Femur (tissue), 1 donor: Measurements from ENCODE around the gene WWC2.
"Not testable (repeated sequence)": the region's sequence is repeated elsewhere in the genome, so short reads cannot be mapped to it uniquely, and the experiment has no call there.

Experiments
- DNase-seq: peaks from one replicate; pipeline ENCODE4 v3.0.0-alpha.2; 2017

The WWC2 gene

DNA sequence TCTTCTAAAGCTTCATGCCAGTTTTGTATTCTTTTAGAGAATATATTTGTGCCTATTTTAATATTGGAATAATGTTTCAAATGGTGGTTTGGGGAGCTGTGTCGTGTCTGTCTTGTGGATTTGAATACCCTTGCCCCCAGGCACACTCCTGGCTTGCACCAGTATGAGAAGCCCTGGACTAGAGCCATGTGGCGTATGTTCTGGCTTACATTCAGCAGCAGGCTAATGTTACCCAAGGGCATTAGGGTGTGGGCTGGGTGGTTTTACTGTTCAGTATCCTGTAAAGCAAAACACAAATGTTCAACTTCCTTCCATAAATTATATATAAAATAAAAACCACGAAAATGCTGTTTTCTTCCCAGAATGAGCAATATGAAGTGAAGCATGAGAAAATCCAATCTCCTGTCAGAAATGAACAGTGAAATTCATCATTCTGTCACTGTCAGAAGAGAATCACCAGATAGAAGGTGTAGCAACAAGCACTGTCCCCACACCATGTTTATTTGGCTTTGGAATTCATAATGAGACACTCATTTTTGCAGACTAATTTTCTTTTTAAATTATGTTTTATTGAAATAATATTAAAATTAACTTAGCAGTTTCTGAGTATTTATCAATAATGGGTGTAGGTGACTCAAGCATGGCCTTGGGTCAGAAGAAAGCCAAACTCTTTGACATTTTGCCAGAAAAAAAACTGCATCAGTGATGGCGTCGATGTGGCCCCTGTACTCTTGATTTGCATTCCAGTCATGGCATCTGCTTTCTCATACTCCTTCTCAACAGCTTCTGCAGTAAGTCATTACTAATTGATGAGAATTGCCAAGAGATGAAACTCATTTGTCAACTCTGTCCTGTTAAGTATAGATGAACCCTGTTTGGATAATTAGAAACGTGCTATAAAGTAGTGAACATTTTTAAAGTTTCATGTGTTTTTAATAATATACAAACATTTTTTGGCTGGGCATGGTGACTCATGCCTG is 43.8 kb downstream of the WWC2 start:
- peak; percentile 79 for DNase-seq

- DNase-seq, result no peak
These were observed 45.7 kb downstream of the WWC2 start for GRCh38 chr4:183144787-183145186.

- no peak for DNase-seq
These were observed 46.7 kb downstream of the WWC2 start for GRCh38 chr4:183145773-183146172.

DNA sequence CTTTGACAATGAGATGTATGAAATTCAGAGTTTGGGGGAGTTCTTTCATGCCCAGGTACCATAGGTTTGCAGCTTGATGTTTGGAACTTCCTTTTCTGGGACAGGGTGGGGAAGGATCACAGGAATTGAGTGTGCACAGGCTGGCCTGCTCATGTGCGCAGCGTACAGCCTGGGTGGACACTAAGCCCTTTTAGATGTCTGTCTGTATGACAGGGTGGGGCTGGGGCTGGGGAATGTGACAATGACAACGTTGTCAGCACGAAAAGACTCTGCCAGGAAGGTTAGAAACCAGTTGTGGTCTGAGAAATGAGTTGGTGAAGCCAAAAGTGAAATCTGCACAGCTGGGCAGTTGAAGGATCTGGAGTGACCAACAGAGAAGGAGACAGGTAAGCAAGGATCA is 47.4 kb downstream of the WWC2 start:
- DNase-seq, result no peak

GRCh38 chr4:183147196-183147595 is 48.1 kb downstream of the WWC2 start:
- DNase-seq, result no peak

DNA sequence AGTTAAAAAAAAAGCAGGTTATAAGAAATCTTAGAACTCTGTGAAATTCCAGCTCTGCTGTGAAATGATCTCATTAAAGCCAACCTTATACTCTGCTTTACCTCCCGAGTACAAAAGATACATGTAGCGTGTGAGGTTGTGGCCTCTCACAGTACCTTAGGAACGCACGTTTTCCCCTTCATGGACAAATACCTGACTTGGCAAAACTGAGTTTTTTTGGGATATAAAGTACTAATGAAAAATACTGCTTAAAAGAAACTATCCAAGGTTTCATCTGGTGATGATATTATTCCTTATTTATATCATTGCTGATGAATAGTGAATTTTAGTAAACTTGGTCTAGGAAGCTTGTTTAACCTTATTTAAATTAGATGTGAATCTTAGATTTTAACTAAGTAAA is 48.9 kb downstream of the WWC2 start:
- no peak for DNase-seq

GRCh38 chr4:183149616-183150539 is 50.8 kb downstream of the WWC2 start:
- DNase-seq, result no peak

DNA sequence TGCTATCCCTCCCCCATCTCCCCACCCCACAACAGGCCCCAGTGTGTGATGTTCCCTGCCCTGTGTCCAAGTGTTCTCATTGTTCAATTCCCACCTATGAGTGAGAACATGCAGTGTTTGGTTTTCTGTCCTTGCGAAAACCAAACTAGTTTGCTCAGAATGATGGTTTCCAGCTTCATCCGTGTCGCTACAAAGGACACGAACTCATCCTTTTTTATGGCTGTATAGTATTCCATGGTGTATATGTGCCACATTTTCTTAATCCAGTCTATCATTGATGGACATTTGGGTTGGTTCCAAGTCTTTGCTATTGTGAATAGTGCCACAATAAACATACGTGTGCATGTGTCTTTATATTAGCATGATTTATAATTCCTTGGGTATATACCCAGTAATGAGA is 51.6 kb downstream of the WWC2 start:
- DNase-seq, result not testable (repeated sequence)

DNA sequence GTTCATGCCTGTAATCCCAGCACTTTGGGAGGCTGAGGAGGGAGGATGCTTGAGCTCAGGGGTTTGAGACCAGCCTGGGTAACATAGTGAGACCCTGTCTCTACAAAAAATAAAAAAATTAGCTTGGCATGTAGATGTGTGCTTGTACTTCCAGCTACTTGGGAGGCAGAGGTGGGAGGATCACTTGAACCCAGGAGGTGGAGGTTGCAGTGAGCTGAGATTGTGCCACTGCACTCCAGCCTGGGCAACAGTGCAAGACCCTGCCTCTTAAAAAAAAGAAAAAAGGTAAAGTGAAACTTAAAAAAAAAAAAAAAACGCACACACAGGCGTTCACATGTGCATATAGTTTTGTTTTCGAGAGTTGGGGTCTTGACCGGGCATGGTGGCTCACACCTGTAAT is 53.2 kb downstream of the WWC2 start:
- not testable (repeated sequence) for DNase-seq

DNA sequence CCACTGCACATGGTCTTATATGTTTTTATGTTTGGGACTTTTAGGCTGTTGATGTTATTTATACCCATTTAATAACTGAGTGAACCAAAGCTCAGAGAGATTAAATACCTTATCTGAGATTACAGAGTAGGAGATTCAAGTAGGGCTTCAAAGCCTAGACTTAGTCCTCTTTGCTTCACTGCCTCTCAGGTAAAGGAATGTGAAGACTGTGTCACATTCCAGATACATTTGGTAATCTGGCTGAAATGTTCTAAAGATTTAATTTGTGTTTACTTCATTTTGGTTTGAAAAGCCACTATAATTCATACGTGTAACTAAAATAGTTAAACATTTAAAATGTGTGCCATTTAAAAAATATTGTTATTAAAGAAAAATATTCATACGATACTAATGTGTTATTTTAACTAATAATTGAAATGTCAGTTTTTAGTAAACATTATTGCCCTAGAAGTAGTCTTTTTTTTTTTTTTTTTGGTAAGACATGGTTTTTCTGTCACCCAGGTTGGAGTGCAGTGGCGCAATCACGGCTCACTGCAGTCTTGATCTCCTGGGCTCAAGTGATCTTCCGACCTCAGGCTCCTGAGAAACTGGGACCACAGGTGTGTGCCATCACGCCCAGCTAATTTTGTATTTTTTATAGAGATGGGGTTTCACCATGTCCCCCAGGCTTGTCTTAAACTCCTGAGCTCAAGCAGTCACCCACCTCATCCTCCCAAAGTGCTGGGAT is 54.3 kb downstream of the WWC2 start:
- no peak for DNase-seq

DNA sequence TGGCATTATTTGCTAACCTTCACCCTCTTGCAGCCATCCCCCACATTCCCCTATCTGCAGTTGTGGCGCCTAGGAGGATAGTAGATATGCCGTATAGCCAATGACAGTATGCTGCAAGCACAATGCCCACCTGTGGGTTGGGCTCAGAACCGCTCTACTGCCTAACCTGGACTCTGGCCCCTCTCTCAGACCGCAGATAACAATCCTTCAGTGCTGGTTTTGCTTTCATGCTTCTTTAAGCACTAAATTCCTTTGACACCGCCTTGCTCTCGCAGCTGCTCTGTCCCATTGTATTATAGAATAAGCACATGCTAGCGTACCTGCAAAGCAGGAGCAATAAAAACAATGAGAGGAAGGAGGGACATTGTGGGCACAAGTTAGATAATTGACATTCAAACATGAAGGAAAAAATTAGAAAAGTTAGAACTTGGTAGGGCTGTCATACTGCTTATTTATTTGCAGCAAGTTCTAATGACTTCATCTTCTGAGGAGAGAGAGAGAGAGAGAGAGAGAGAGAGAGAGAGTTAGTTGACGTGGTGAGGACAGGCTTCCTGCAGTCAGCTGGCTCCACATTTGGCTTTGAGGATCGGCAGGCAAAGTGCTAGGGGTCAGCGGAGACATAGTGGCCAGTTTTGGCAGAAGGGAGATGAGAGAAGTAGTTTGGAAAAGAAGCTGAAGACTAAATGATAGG is 55.8 kb downstream of the WWC2 start:
- no peak for DNase-seq

- no peak for DNase-seq
These were observed 56.6 kb downstream of the WWC2 start for GRCh38 chr4:183155450-183156184.

DNA sequence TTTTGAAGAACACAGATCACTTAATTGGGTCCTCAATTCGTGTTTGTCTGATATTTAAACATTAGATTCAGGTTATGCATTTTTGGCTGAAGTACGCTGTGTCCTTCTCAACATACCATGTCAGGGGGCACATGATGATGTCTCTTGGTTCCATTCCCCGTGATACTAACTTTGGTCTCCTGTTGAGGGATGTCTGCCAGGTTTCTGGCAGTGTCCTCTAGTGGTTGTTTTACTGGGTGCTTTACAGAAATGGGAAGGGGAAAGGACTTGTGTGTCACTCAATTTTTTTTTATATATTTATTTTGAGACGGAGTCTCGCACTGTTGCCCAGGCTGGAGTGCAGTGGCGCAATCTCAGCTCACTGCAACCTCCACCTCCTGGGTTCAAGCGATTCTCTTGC is 58.2 kb downstream of the WWC2 start:
- DNase-seq, result no peak

DNA sequence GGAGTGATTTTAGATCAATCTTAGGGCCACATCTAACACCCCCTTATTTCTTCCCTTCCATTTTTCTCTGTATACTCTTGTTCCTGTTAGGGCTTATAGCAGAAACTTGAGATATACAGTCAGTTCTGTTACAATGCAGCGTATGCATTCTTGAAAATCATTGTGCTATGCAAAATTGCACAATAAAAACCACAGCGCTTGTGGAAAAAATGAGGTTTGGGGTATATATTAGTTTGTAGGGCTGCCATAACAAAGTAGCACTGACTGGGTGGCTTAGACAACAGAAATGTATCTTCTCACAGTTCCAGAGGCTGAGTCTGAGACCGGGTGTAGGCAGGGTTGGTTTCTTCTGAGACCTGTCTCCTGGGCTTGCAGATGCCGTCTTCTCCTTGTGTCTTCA is 59.0 kb downstream of the WWC2 start:
- DNase-seq, result no peak

GRCh38 chr4:183161630-183162029 is 62.6 kb downstream of the WWC2 start:
- no peak for DNase-seq

GRCh38 chr4:183163135-183163534 is 64.1 kb downstream of the WWC2 start:
- no peak for DNase-seq

- DNase-seq, result no peak
These were observed 65.9 kb downstream of the WWC2 start for GRCh38 chr4:183164963-183165362.

- no peak for DNase-seq
These were observed 66.3 kb downstream of the WWC2 start for GRCh38 chr4:183165376-183165775.

DNA sequence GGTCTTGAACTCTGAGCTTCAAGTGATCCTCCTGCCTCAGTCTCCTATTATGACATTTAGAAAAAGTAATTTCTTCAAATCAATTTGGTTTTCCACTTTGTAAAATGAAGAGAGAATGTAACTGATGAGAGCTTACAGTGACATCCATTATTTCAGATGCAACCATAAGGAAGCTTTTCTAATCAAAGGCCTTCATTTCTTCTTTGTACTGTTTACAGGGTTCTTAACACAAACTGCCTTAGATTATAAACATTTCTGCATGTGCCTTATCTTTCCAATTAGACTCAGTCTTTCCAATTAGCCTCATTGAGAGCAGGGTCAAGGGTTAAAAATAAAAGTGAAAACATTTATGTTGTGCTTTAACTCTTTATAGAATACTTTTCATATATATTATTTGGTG is 71.8 kb downstream of the WWC2 start:
- no peak for DNase-seq

DNA sequence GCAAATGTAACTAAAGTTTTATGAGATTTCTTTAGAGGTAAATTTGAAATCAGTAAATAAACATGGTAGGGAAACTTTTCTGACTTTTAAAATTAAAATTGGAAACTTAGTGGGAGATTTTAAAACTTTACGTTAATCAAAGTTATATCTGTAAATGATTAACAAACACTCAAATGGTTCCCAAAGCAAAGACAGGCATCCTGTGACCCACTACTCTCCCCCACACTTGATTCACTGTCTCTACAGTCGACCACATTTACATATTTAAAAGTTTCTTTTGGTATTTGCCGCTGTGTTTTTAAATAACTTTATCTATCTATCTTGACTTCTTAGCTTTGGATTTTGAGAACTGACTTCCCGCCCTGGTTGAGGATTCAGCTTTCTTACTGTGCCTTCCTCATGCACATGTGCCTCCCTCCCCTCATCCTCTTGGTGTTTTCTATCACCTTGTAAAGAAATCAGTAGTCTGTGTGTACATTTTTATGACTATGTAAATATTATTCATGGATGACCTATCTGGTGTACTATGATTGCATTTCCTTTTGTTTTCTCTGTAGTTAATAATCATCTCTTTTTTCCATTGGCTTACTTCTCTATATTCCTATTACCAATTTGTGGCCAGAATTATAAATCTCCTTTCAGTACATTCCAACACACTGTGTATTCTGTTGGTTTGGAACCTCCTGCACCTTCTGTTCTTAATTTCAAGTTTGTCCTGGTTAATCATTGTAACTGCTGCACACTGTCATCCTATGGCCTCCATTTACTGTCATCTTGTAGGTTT is 72.6 kb downstream of the WWC2 start:
- DNase-seq, result no peak

GRCh38 chr4:183172881-183173280 is 73.8 kb downstream of the WWC2 start:
- DNase-seq, result no peak
